K562 (cell line): ENCODE results near the gene EFHD2. TPM values are rescaled to one million over a fixed set of nuclear protein-coding genes. Genes with fewer than 3 reads are reported as not detected.

Experiments used
- ATAC-seq: fragments of 200-7000 bp; cut with Tn5 transposase; 3 replicates; pipeline ENCODE4 v1.9.1; 2020; ENCODE audit warnings: moderate library complexity
- BruUV-seq: library from RNA; stranded (reverse); fragments of 400-500 nt; replicated peaks from 2 replicates; lab custom pipeline; 2021; lab: Mats Ljungman, UMichigan
- CTCF ChIA-PET: fragments of 300-600 bp; formaldehyde crosslinking; extraction: SDS; loops from one replicate; lab custom pipeline; 2021; ENCODE audit warnings: low intra/inter-chr PET ratio; lab: Yijun Ruan, JAX
- POLR2A ChIA-PET: fragments of 300-600, 350-650 bp; sonication (Branson Sonifier 250); formaldehyde crosslinking; extraction: SDS; loops from one replicate; lab custom pipeline; 2021; ENCODE audit warnings: antibody characterized with exemption, inconsistent platforms; lab: Yijun Ruan, JAX
- DNase-seq, 4 experiments: peaks; one replicate each; pipeline versions ENCODE4 v3.0.0 to v3.0.0-alpha.2; 2011 to 2018; ENCODE audit warnings: low spot score in 3 of 4, mixed read lengths in 3 of 4; ENCODE audit errors: extremely low read depth in 1 of 4
- FAIRE-seq: peaks from 2 replicates; lab custom pipeline; 2011; peaks lifted over from hg19 to GRCh38; lab: Jason Lieb, UNC
- H2AFZ ChIP-seq: 2 replicates; pipeline ENCODE4 v1.6.0; 2011; ENCODE audit warnings: low read depth, low read length, control low read depth, inconsistent platforms
- H3K27ac ChIP-seq: fragments of 200-600 bp; 3 replicates; pipeline ENCODE4 v1.8.0; 2011; ENCODE audit warnings: low read depth, mild to moderate bottlenecking, control low read depth, inconsistent platforms, low read length, moderate library complexity, mixed read lengths; ENCODE audit errors: extremely low read depth
- H3K27me3 ChIP-seq, 2 experiments: fragments of 300-600 bp in 1 of 2; 2 replicates in 1 of 2; 3 replicates in 1 of 2; pipeline versions ENCODE4 v1.6.0 to v1.8.0; 2011; ENCODE audit warnings: inconsistent platforms in 2 of 2, low read length in 2 of 2, mild to moderate bottlenecking in 1 of 2, mixed read lengths in 1 of 2, moderate library complexity in 1 of 2; ENCODE audit not compliant: control insufficient read depth in 2 of 2, insufficient read depth in 2 of 2
- H3K36me3 ChIP-seq: fragments of 300-600 bp; 3 replicates; pipeline ENCODE4 v1.8.0; 2011; ENCODE audit warnings: mild to moderate bottlenecking, low read length, inconsistent platforms; ENCODE audit not compliant: control insufficient read depth, insufficient read depth
- H3K4me1 ChIP-seq, 2 experiments: fragments of 200-600 bp in 1 of 2; replicated peaks in 1 of 2; 2 replicates in 1 of 2; 3 replicates in 1 of 2; pipeline versions ENCODE4 v1.5.1 to v1.8.0; 2011; ENCODE audit warnings: inconsistent platforms in 2 of 2, low read length in 2 of 2, mild to moderate bottlenecking in 1 of 2, mixed read lengths in 1 of 2, moderate library complexity in 1 of 2; ENCODE audit not compliant: control insufficient read depth in 2 of 2, insufficient read depth in 2 of 2
- H3K4me2 ChIP-seq: 2 replicates; pipeline ENCODE4 v1.6.1; 2011; ENCODE audit warnings: low read length, control low read depth, inconsistent platforms, mixed read lengths; ENCODE audit not compliant: insufficient read depth
- H3K4me3 ChIP-seq: fragments of 200-600 bp; sonication (generic), shearing (Covaris generic); 2 replicates; pipeline ENCODE4 v1.5.1; 2016; ENCODE audit warnings: control low read depth, inconsistent platforms
- H3K79me2 ChIP-seq: fragments of 200-600 bp; 3 replicates; pipeline ENCODE4 v1.8.0; 2011; ENCODE audit warnings: low read length, inconsistent platforms; ENCODE audit not compliant: control insufficient read depth, insufficient read depth
- H3K9ac ChIP-seq, 2 experiments: 2 replicates each; pipeline versions ENCODE4 v1.6.0 to v1.6.1; 2011; ENCODE audit warnings: low read depth in 2 of 2, low read length in 2 of 2, control low read depth in 1 of 2, inconsistent platforms in 1 of 2, mild to moderate bottlenecking in 1 of 2, mixed read lengths in 1 of 2; ENCODE audit not compliant: insufficient read depth in 1 of 2
- H3K9me1 ChIP-seq: one replicate; pipeline ENCODE4 v1.6.0; 2011; ENCODE audit warnings: inconsistent platforms, mild to moderate bottlenecking, low read length, moderate library complexity; ENCODE audit not compliant: control insufficient read depth, insufficient read depth
- H3K9me3 ChIP-seq: replicated peaks from 2 replicates; pipeline ENCODE4 v1.5.1; 2011; ENCODE audit warnings: low read depth, low read length, inconsistent platforms; ENCODE audit not compliant: control insufficient read depth, insufficient read depth
- H4K20me1 ChIP-seq: replicated peaks from 2 replicates; pipeline ENCODE4 v1.6.1; 2011; ENCODE audit warnings: low read length, inconsistent platforms, mixed read lengths; ENCODE audit not compliant: control insufficient read depth, insufficient read depth
- CHD4 ChIP-seq: fragments of 200-600 bp; sonication (generic); IDR thresholded peaks from 3 replicates; pipeline ENCODE4 v1.6.1; 2012; ENCODE audit warnings: low read depth, mild to moderate bottlenecking, mixed read lengths, low read length, inconsistent platforms; ENCODE audit not compliant: insufficient read depth, insufficient replicate concordance, poor library complexity, severe bottlenecking
- CREBBP ChIP-seq: IDR thresholded peaks from one replicate; pipeline ENCODE4 v1.6.1; 2012; ENCODE audit warnings: low read depth, mild to moderate bottlenecking, control low read depth, inconsistent platforms, low read length
- JUN ChIP-seq, 2 experiments: sonication (generic) in 1 of 2; formaldehyde crosslinking in 1 of 2; IDR thresholded peaks; 2 replicates each; pipeline versions ENCODE4 v1.6.1 to v1.8.0; 2012 to 2022; ENCODE audit warnings: borderline replicate concordance in 2 of 2, mild to moderate bottlenecking in 2 of 2, improper control_type of control experiment in 1 of 2, low read depth in 1 of 2, low read length in 1 of 2, missing genetic modification reagents in 1 of 2
- MAFF ChIP-seq: IDR thresholded peaks from 2 replicates; pipeline ENCODE4 v1.6.1; 2012; ENCODE audit warnings: low read length, improper control_type of control experiment
- MYBL2 ChIP-seq, 2 experiments: fragments of 450-650 bp in 1 of 2; sonication (generic) in 1 of 2; formaldehyde crosslinking in 1 of 2; IDR thresholded peaks; 2 replicates each; pipeline versions ENCODE4 v1.6.1 to v1.8.1; 2017 to 2022; ENCODE audit warnings: borderline replicate concordance in 1 of 2, inconsistent platforms in 1 of 2, low read depth in 1 of 2, mild to moderate bottlenecking in 1 of 2, missing genetic modification reagents in 1 of 2, moderate library complexity in 1 of 2
- MYNN ChIP-seq, 2 experiments: sonication (generic); formaldehyde crosslinking in 1 of 2; IDR thresholded peaks; 2 replicates each; pipeline versions ENCODE4 v1.5.0 to v1.6.1; 2016 to 2020; ENCODE audit warnings: antibody characterized with exemption in 1 of 2, missing genetic modification reagents in 1 of 2
- ZNF668 ChIP-seq: fragments of 250-450 bp; sonication (Bioruptor Pico); IDR thresholded peaks from 2 replicates; pipeline ENCODE4 v1.8.0; 2022; ENCODE audit warnings: mild to moderate bottlenecking, inconsistent platforms
- WGBS: fragments of 100-300 bp; shearing (Covaris generic); methylation state at CpG from one replicate; pipeline ENCODE4 v1.1.6; 2016; ENCODE audit warnings: low coverage, mixed read lengths; ENCODE audit not compliant: insufficient coverage; ENCODE audit errors: missing lambda C conversion rate; 5-methylcytosine and 5-hydroxymethylcytosine counted together
- in situ Hi-C: fragments of 300-500 bp; cut with MboI; formaldehyde crosslinking; loops from 4 replicates; pipeline ENCODE4 v1.15.0; 2018; ENCODE audit warnings: inconsistent platforms, mixed read lengths
- intact Hi-C: fragments of 100-400 bp; cut with micrococcal nuclease; formaldehyde crosslinking; loops from 2 replicates; pipeline ENCODE4 v1.14.2; 2022
- polyA plus RNA-seq, 8 experiments: library from polyadenylated mRNA; depleted of rRNA in 4 of 8; stranded (reverse) in 5 of 8; unstranded in 3 of 8; fragments of >200 nt; fragmentation: Nextera tagmentation in 2 of 8; fragmentation: Illumina TruSeq in 1 of 8; extraction: Ambion mirVana in 2 of 8; extraction: Trizol in 1 of 8; gene quantifications; 2 replicates each; pipeline versions ENCODE4 v1.2.1 to v1.2.3, GENCODE V29; 2011 to 2014; ENCODE audit warnings: inconsistent platforms in 1 of 8, missing spikeins in 1 of 8
- total RNA-seq, 7 experiments: library from RNA; depleted of rRNA in 6 of 7; stranded (reverse); fragments of >200 nt in 6 of 7; fragmentation: Illumina TruSeq in 2 of 7; extraction: Trizol in 2 of 7; gene quantifications; 2 replicates each; pipeline versions ENCODE4 v1.2.1 to v1.2.3, GENCODE V29; 2011 to 2021; ENCODE audit warnings: low replicate concordance in 1 of 7
- TF ChIP-seq, protein P1 (sequence below): sonication (generic); formaldehyde crosslinking; IDR thresholded peaks from 2 replicates; pipeline ENCODE4 v1.9.0; 2022; ENCODE audit warnings: mild to moderate bottlenecking, missing genetic modification reagents
- TF ChIP-seq, protein P2 (sequence below): IDR thresholded peaks from 3 replicates; pipeline ENCODE4 v1.6.1; 2011; ENCODE audit warnings: borderline replicate concordance, mild to moderate bottlenecking, moderate library complexity; ENCODE audit not compliant: insufficient read length; ENCODE audit errors: extremely low read depth
- TF ChIP-seq, protein P3 (sequence below): sonication (generic); formaldehyde crosslinking; IDR thresholded peaks from 2 replicates; pipeline ENCODE4 v1.8.0; 2023; ENCODE audit warnings: mild to moderate bottlenecking, missing genetic modification reagents

EFHD2 gene
- total and polyA plus RNA-seq, 9 of the 15 experiments (the other 6 are each of a cell fraction or from before 2014, with no cell fraction given), result 1.7 to 73.5 (median 25.2) TPM

DNA sequence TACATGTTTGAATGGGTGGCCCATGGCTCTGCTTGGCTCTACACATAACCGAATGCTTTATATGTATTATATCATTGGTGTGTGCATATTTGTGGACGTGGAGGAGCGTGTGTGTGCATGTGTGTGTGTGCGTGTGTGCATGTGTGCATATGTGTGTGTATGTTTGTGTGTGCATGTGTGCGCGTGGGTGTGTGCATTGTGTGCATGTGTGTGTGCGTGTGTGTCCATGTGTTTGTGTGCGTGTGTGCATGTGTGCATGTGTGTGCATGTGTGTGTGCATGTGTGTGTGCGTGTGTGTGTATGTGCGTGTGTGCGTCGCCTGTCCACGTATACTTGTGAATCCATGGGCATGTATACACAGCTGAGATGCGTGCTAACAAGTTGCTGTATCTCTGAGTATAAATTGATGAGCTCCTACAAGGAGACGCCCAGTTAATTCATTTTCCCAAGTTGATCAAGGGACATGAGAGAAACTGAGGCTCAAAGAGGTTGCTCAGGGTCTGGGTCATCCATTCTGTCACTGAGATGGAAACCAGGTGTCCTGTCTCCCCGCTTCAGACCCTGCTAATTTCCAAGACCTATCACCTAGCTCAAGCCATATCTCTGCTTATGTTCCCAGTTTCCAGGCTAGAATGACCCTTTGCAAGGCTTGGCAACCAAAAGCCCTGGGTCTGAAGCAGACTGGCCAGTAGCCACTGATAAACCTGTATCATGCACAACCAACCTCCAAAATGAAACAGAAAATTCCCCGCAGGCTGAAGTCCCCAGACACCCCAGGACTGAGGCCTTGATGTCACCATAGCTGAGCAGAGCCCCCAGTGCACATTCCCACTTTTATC, 25.8 kb downstream of the EFHD2 start:
- no peak overlapping the region for H3K27ac ChIP-seq
- no peak overlapping the region for H3K4me3 ChIP-seq
- H3K4me2 ChIP-seq, result no peak overlapping the region
- peaks cover 3% of the 10 kb centered on the region; the same call in 1 of the 3 replicates for H3K36me3 ChIP-seq
- in situ Hi-C loops, result no loop called here
- no TSS peak for BruUV-seq
- ATAC-seq (no peak), FAIRE-seq (peak; percentile 46), DNase-seq (no peak)
- no peak overlapping the region for H3K9ac ChIP-seq
- no peaks in the 10 kb centered on the region for H3K79me2 ChIP-seq
- ChIA-PET POLR2A (interaction anchor here (0.5 to 0.8 kb wide), 5 partner anchors 23 to 1290 kb away, joined by 3 to 6 read pairs (median 3); no protein-coding TSS in a partner anchor), CTCF (no interaction called here)
- intact Hi-C loops, result loop anchor here (10.0 kb wide), 1 partner anchor 281 kb away; the partner anchor contains the start of gene TMEM51
- H3K9me3 ChIP-seq, result no peaks in the 10 kb centered on the region
- 66% methylated on average over 17 of the region's 17 CpGs for WGBS
- no peaks in the 10 kb centered on the region for H3K9me1 ChIP-seq
- H2AFZ ChIP-seq, result no peak overlapping the region
- peaks cover 8% of the 10 kb centered on the region; the same call in 1 of the 2 replicates for H4K20me1 ChIP-seq
- H3K4me1 ChIP-seq, result peaks cover 4 to 18% of the 10 kb centered on the region in 2 experiments; a peak in 3 of 5 replicates
- no peaks in the 10 kb centered on the region for H3K27me3 ChIP-seq
- TF ChIP-seq, protein P1, sequence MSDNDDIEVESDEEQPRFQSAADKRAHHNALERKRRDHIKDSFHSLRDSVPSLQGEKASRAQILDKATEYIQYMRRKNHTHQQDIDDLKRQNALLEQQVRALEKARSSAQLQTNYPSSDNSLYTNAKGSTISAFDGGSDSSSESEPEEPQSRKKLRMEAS (CRISPR knock-in tag), result peak; percentile 56
- no peak for TF ChIP-seq CHD4
- no peak for TF ChIP-seq MAFF
- TF ChIP-seq JUN (IDR thresholded peaks at IDR 0.05; ENCODE audit: borderline replicate concordance, low read depth, low read length), result no peak
- TF ChIP-seq JUN (CRISPR knock-in tag; IDR thresholded peaks at IDR 0.05; ENCODE audit: borderline replicate concordance), result no peak
- TF ChIP-seq MYBL2 (IDR thresholded peaks at IDR 0.05; ENCODE audit: low read depth), result no peak
- no peak for TF ChIP-seq MYBL2 (CRISPR knock-in tag; IDR thresholded peaks at IDR 0.05; ENCODE audit: borderline replicate concordance)
- peak; percentile 70 for TF ChIP-seq MYNN (IDR thresholded peaks at IDR 0.05)
- no peak for TF ChIP-seq MYNN (CRISPR knock-in tag; IDR thresholded peaks at IDR 0.05)
- no peak for TF ChIP-seq CREBBP
- TF ChIP-seq, protein P2, sequence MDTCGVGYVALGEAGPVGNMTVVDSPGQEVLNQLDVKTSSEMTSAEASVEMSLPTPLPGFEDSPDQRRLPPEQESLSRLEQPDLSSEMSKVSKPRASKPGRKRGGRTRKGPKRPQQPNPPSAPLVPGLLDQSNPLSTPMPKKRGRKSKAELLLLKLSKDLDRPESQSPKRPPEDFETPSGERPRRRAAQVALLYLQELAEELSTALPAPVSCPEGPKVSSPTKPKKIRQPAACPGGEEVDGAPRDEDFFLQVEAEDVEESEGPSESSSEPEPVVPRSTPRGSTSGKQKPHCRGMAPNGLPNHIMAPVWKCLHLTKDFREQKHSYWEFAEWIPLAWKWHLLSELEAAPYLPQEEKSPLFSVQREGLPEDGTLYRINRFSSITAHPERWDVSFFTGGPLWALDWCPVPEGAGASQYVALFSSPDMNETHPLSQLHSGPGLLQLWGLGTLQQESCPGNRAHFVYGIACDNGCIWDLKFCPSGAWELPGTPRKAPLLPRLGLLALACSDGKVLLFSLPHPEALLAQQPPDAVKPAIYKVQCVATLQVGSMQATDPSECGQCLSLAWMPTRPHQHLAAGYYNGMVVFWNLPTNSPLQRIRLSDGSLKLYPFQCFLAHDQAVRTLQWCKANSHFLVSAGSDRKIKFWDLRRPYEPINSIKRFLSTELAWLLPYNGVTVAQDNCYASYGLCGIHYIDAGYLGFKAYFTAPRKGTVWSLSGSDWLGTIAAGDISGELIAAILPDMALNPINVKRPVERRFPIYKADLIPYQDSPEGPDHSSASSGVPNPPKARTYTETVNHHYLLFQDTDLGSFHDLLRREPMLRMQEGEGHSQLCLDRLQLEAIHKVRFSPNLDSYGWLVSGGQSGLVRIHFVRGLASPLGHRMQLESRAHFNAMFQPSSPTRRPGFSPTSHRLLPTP, result no peak
- TF ChIP-seq, protein P3, sequence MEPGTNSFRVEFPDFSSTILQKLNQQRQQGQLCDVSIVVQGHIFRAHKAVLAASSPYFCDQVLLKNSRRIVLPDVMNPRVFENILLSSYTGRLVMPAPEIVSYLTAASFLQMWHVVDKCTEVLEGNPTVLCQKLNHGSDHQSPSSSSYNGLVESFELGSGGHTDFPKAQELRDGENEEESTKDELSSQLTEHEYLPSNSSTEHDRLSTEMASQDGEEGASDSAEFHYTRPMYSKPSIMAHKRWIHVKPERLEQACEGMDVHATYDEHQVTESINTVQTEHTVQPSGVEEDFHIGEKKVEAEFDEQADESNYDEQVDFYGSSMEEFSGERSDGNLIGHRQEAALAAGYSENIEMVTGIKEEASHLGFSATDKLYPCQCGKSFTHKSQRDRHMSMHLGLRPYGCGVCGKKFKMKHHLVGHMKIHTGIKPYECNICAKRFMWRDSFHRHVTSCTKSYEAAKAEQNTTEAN (CRISPR knock-in tag), result peak; percentile 98
- TF ChIP-seq ZNF668, result no peak
